Hepatocyte (in vitro differentiated cells): ENCODE measurements around the gene MYRF. TPM values are rescaled to one million over a fixed set of nuclear protein-coding genes. Genes with fewer than 3 reads are reported as not detected.
A peak's percentile ranks its signal among the peaks of the same experiment; 100 is the strongest.

Source experiments
- DNase-seq: peaks from one replicate; pipeline ENCODE4 v3.0.0-alpha.2; 2016; ENCODE audit warnings: low spot score
- H2AFZ ChIP-seq: fragments of 200-600 bp; sonication (generic); 2 replicates; pipeline ENCODE4 v1.6.0; 2016; ENCODE audit warnings: antibody characterized with exemption, mild to moderate bottlenecking
- H3K27ac ChIP-seq: fragments of 200-600 bp; sonication (generic); 2 replicates; pipeline ENCODE4 v1.5.1; 2016; ENCODE audit warnings: mild to moderate bottlenecking
- H3K27me3 ChIP-seq: fragments of 200-600 bp; sonication (generic); 2 replicates; pipeline ENCODE4 v1.6.1; 2016
- H3K36me3 ChIP-seq: fragments of 200-600 bp; sonication (generic); replicated peaks from 2 replicates; pipeline ENCODE4 v1.5.1; 2016; ENCODE audit warnings: low read depth; ENCODE audit not compliant: insufficient read depth
- H3K4me1 ChIP-seq: fragments of 200-600 bp; sonication (generic); 2 replicates; pipeline ENCODE4 v1.5.1; 2016; ENCODE audit warnings: mild to moderate bottlenecking, moderate library complexity; ENCODE audit not compliant: insufficient read depth
- H3K4me2 ChIP-seq: fragments of 200-600 bp; sonication (generic); 2 replicates; pipeline ENCODE4 v1.6.0; 2016
- H3K4me3 ChIP-seq: fragments of 200-600 bp; sonication (generic); 2 replicates; pipeline ENCODE4 v1.5.1; 2016; ENCODE audit warnings: mild to moderate bottlenecking
- H3K79me2 ChIP-seq: fragments of 200-600 bp; sonication (generic); 2 replicates; pipeline ENCODE4 v1.6.0; 2017; ENCODE audit warnings: mild to moderate bottlenecking
- H3K9me2 ChIP-seq: fragments of 200-600 bp; sonication (generic); replicated peaks from 2 replicates; pipeline ENCODE4 v1.6.0; 2017; ENCODE audit warnings: mild to moderate bottlenecking; ENCODE audit not compliant: insufficient read depth
- H3K9me3 ChIP-seq: fragments of 200-600 bp; sonication (generic); 2 replicates; pipeline ENCODE4 v1.5.1; 2016; ENCODE audit warnings: low read depth, mild to moderate bottlenecking
- H4K20me1 ChIP-seq: fragments of 200-600 bp; sonication (generic); 2 replicates; pipeline ENCODE4 v1.6.0; 2016; ENCODE audit warnings: mild to moderate bottlenecking; ENCODE audit not compliant: insufficient read depth, poor library complexity, severe bottlenecking
- EZH2 ChIP-seq: fragments of 200-600 bp; sonication (generic); IDR thresholded peaks from 2 replicates; pipeline ENCODE4 v1.6.1; 2016; ENCODE audit warnings: antibody characterized with exemption, mild to moderate bottlenecking, borderline replicate concordance
- EZH2phosphoT487 ChIP-seq: fragments of 200-600 bp; sonication (generic); IDR thresholded peaks from one replicate; pipeline ENCODE4 v1.6.1; 2018; ENCODE audit warnings: antibody characterized with exemption, mild to moderate bottlenecking, low read depth, moderate library complexity; ENCODE audit not compliant: unreplicated experiment, severe bottlenecking
- WGBS: methylation state at CpG from one replicate; pipeline ENCODE4 v1.1.6; 2016; ENCODE audit warnings: low lambda C conversion rate; ENCODE audit errors: missing lambda C conversion rate; 5-methylcytosine and 5-hydroxymethylcytosine counted together
- polyA plus RNA-seq: library from polyadenylated mRNA; unstranded; fragments of >200 nt; fragmentation: Nextera tagmentation; extraction: Ambion mirVana; gene quantifications from 2 replicates; pipeline ENCODE4 v1.2.1, GENCODE V29; 2016
- total RNA-seq: library from RNA; depleted of rRNA; stranded (reverse); fragments of >200 nt; gene quantifications from 2 replicates; pipeline ENCODE4 v1.2.3, GENCODE V29; 2014
- TF ChIP-seq, protein P1 (sequence below): fragments of 200-600 bp; sonication (generic); IDR thresholded peaks from 2 replicates; pipeline ENCODE4 v1.5.1; 2016; ENCODE audit warnings: antibody characterized with exemption, mild to moderate bottlenecking; ENCODE audit not compliant: poor library complexity

The MYRF gene
- total and polyA plus RNA-seq, 2 experiments from 2014 or later, result 57.3 to 96.7 TPM

DNA sequence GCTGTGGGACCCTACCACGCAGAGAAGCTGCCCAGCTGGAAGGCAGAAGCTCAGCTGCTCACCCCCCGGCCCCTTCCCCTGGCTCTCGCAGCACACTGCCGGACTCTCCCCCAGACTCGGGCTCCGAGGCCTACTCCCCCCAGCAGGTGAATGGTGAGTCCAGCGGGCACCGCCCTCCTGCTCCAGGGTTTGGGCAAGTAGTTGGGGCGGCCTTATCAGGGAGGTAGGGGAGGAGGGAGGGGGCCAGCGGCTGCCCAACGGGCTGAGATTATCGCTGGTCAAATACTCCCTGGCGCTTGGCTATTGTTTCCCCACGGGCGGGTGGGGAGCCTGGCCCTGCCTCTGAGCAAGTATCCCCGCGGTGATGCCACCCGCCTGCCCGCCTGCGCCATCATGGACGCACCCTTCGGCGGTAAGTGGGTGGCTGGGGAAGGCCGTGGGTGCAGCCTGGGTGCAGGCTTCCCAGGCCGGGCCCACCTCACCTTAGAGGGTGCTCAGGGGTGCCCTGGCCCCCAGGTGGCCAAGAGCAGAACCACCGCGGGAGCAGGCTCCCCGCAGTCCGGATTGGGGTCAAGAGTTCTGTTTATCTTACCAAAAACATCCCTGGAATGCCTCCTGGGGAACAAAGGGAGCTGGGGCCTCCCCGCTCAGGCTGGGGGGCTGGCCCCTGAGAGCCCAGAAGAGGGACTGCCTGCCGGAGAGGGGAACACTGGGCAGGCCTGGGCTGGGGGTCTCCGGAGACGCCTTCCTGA, 16.9 kb downstream of the MYRF start:
- Histone ChIP-seq H3K4me3 (no peak overlapping the region), H3K27me3 (no peaks in the 10 kb centered on the region), H3K4me1 (peaks cover 78% of the 10 kb centered on the region), H4K20me1 (no peaks in the 10 kb centered on the region), H2AFZ (no peak overlapping the region), H3K36me3 (no peaks in the 10 kb centered on the region), H3K79me2 (peaks cover 21% of the 10 kb centered on the region), H3K27ac (peak overlapping the region; percentile 75), H3K9me3 (no peaks in the 10 kb centered on the region), H3K9me2 (no peaks in the 10 kb centered on the region), H3K4me2 (peak overlapping the region; percentile 58)
- DNase-seq, result peak; percentile 59
- TF ChIP-seq EZH2phosphoT487 (no peak), EZH2 (no peak)
- TF ChIP-seq, protein P1, sequence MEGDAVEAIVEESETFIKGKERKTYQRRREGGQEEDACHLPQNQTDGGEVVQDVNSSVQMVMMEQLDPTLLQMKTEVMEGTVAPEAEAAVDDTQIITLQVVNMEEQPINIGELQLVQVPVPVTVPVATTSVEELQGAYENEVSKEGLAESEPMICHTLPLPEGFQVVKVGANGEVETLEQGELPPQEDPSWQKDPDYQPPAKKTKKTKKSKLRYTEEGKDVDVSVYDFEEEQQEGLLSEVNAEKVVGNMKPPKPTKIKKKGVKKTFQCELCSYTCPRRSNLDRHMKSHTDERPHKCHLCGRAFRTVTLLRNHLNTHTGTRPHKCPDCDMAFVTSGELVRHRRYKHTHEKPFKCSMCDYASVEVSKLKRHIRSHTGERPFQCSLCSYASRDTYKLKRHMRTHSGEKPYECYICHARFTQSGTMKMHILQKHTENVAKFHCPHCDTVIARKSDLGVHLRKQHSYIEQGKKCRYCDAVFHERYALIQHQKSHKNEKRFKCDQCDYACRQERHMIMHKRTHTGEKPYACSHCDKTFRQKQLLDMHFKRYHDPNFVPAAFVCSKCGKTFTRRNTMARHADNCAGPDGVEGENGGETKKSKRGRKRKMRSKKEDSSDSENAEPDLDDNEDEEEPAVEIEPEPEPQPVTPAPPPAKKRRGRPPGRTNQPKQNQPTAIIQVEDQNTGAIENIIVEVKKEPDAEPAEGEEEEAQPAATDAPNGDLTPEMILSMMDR, result peak; percentile 42
- 60% methylated on average over 30 of the region's 33 CpGs for WGBS

DNA sequence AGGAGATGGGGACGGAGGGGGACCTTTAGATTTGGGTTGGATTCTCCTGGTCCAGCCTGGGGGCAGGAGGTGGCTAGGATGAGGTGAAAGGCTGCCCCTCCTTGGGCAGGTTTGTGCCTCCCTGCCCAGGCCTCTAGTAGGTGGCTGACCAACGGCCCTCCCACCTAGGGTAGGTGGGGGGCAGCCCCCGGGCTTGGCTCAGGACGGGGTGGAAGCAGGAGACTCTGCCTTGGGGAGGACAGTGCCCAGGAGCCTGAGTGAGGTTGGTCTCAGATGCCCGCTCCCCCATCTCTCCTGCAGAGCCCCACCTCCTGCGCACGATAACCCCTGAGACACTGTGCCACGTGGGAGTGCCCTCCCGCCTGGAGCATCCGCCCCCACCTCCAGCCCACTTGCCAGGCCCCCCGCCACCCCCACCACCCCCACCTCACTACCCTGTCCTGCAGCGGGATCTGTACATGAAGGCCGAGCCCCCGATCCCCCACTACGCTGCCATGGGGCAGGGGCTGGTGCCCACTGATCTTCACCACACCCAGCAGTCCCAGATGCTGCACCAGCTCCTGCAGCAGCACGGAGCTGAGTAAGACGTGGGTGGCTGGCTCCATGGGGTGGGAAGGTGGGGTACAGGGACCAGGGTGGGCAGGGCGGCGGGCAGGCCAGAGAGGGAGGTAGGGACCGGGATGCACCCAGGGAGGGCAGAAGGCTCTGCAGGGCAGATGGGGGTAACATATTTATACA, 17.7 kb downstream of the MYRF start:
- WGBS, result 88% methylated on average over 15 of the region's 20 CpGs
- TF ChIP-seq EZH2 (no peak), EZH2phosphoT487 (no peak)
- TF ChIP-seq, protein P1, result no peak
- no peaks in the 10 kb centered on the region for H3K9me3 ChIP-seq
- no peaks in the 10 kb centered on the region for H4K20me1 ChIP-seq
- H3K9me2 ChIP-seq, result no peaks in the 10 kb centered on the region
- H2AFZ ChIP-seq, result no peak overlapping the region
- no peak overlapping the region for H3K4me3 ChIP-seq
- H3K27ac ChIP-seq, result peak overlapping the region; percentile 75
- no peaks in the 10 kb centered on the region for H3K27me3 ChIP-seq
- no peak for DNase-seq
- H3K4me2 ChIP-seq, result peak overlapping the region; percentile 58
- H3K36me3 ChIP-seq, result no peaks in the 10 kb centered on the region
- H3K79me2 ChIP-seq, result peaks cover 14% of the 10 kb centered on the region
- H3K4me1 ChIP-seq, result peaks cover 71% of the 10 kb centered on the region

DNA sequence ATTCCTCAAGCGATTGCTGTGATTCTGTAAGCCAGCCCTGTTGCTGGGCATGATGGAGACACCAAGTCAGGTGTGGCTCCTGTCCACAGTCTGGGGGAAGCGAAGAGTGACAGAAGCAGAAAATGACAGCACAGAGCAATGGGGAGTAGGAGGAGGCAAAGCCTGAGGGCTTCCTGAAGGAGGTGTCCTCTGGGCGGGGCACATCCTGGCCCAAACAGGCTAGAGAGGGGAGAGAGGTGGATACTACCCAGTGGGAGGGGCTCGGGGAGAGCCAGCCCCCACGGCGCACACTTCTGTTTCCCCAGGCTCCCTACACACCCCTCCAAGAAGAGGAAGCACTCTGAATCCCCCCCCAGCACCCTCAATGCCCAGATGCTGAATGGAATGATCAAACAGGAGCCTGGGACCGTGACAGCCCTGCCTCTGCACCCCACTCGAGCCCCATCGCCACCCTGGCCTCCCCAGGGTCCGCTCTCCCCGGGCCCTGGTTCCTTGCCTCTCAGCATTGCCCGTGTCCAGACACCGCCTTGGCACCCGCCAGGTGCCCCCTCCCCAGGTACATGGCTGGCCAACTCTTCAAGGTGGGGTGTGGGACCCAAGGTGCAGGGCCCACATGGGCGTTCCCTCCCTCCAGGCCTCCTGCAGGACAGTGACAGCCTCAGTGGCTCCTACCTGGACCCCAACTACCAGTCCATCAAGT, 18.9 kb downstream of the MYRF start:
- WGBS, result 89% methylated on average over 15 of the region's 15 CpGs
- peaks cover 60% of the 10 kb centered on the region for H3K4me1 ChIP-seq
- DNase-seq, result no peak
- H3K79me2 ChIP-seq, result peaks cover 10% of the 10 kb centered on the region
- no peaks in the 10 kb centered on the region for H3K36me3 ChIP-seq
- H3K27me3 ChIP-seq, result no peaks in the 10 kb centered on the region
- no peaks in the 10 kb centered on the region for H4K20me1 ChIP-seq
- no peak overlapping the region for H2AFZ ChIP-seq
- no peak overlapping the region for H3K4me2 ChIP-seq
- H3K27ac ChIP-seq, result peak overlapping the region; percentile 73
- H3K9me3 ChIP-seq, result no peaks in the 10 kb centered on the region
- H3K9me2 ChIP-seq, result no peaks in the 10 kb centered on the region
- TF ChIP-seq, protein P1, result no peak
- TF ChIP-seq EZH2 (no peak), EZH2phosphoT487 (no peak)
- H3K4me3 ChIP-seq, result no peak overlapping the region
